ENCODE results near the gene APOL5.
"Not testable (repeated sequence)": the region's sequence is repeated elsewhere in the genome, so short reads cannot be mapped to it uniquely, and the experiment has no call there.

APOL5 gene

DNA sequence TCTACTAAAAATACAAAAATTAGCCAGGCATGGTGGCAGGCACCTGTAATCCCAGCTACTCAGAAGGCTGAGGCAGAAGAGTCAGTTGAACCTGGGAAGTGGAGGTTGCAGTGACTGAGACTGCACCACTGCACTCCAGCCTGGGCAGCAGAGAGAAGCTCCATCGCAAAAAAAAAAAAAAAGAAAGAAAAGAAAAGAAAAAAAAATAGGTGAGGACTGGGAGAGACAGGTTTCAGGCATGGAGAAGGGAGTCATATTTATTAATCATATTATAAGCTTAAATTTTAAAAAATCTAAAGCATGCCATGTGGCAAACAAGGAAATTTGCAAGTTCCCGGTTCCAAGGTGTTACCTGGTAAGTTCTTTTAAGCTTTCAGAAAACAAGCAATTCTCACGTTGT is at the start of gene APOL5:
TSS of gene APOL5 (plus strand) at position 301 of the 400 bp plus-strand sequence. CDS start at position 301, 0 bp downstream.
- no peak for DNase-seq (ENCODE audit: low spot score)

DNA sequence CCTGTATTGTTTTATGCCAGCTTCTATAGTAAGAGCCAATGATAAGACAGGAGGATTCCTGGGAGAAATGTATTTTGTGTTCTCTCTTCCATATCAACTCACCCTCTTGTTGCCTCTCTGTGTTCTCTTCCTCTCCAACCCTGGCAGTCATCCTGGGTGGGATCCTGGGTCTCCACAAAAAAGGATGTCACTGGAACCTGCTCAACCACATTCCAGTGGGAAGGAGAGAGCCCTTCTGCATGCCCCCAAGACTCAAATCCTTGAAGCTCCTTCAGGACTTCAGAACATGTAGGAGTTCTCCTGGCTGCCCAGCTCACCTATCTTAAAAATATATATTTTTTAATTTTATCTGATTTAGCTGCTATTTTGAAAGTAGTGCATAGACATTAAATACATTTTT is 43.3 kb upstream of the APOL5 start:
- DNase-seq (ENCODE audit: low spot score) = no peak

- not testable (repeated sequence) for DNase-seq (ENCODE audit: low spot score)
These were observed 41.6 kb upstream of the APOL5 start for GRCh38 chr22:35676065-35676464.

DNA sequence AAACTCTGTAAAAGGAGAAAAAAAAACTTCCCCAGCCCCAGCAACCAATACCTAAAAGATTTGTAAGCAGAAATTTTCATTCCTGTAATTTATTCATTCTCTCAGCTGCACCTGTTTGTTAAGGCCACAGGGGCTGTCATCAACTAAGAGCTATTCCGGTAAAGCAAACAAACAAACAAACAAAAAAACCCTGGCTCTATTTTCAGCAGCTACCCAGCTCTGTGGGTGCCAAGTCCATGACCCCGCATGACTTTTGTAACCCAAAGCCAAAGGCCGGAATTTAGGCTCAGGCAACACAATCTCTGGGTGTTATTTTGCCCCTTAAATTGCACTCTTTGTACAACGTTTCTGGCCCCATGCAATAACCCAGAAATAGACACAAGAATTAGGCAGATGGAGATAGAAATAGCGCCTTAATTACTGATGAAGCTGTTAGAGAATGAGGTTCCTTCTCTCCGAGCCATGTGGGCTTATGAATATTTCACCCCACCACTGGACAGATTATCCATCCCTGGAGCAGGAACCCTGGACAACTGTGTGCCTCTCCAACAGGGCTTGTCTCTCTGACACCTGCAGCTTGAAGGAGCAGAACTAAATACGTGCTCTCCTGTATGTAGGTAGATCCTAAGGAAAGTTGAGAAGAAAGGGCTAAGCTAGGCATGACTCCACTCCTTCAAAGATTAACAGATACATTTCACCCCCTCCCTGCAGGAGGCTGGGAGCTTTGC is 40.0 kb upstream of the APOL5 start:
- DNase-seq (ENCODE audit: low spot score) = no peak

GRCh38 chr22:35678836-35679235 is 38.8 kb upstream of the APOL5 start:
- no peak for DNase-seq (ENCODE audit: low spot score)

DNA sequence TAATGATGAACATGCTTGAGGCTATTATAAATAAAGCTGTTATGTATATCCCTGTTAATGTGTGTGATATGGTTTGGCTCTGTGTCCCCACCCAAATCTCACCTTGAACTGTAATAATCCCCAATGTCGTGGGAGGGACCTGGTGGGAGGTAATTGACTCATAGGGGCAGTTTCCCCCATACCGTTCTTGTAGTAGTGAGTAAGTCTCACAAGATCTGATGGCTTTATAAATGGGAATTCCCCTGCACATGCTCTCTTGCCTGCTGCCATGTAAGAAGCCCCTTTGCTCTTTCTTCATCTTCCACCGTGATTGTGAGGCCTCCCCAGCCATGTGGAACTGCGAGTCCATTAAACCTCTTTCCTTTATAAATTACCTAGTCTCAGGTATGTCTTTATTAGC is 38.2 kb upstream of the APOL5 start:
- not testable (repeated sequence) for DNase-seq (ENCODE audit: low spot score)

- DNase-seq (ENCODE audit: low spot score) = no peak
These were observed 36.1 kb upstream of the APOL5 start for GRCh38 chr22:35681454-35682052.

DNA sequence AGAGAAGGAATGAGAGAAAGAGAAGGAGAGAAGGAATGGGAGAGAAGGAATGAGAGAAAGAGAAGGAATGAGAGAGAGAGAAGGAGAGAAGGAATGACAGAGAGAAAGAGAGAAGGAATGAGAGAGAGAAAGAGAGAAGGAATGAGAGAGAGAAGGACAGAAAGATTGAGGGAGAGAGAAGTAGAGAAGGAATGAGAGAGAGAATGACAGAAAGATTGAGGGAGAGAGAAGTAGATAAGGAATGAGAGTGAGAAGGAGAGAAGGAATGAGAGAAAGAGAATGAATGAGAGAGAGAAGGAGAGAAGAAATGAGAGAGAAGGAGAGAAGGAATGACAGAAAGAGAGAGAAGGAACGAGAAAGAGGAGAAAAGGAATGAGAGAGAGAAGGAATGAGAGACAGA is 34.1 kb upstream of the APOL5 start:
- DNase-seq (ENCODE audit: low spot score) = no peak

DNA sequence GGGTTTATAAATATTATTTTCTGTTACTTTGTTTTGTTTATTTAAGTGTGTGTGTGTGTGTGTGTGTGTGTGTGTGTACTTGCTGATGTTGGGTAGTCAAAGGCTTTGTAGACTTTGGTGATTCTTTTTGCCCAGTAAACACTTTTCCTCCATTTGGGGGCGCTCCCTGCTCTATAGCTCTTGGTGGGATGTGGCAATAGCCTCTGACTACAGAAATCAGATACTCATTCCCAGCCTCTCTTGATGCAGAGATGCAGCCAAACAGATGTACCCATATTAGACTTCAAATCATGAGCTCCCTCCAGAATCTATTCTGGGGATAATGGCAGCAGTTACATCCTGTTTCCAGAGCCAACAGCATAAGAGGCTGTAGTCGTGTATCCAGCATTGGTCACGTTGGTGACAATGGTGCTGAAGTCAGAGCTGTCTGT is 33.4 kb upstream of the APOL5 start:
- no peak for DNase-seq (ENCODE audit: low spot score)

- no peak for DNase-seq (ENCODE audit: low spot score)
These were observed 32.9 kb upstream of the APOL5 start for GRCh38 chr22:35684732-35685131.

- no peak for DNase-seq (ENCODE audit: low spot score)
These were observed 31.9 kb upstream of the APOL5 start for GRCh38 chr22:35685731-35686130.

DNA sequence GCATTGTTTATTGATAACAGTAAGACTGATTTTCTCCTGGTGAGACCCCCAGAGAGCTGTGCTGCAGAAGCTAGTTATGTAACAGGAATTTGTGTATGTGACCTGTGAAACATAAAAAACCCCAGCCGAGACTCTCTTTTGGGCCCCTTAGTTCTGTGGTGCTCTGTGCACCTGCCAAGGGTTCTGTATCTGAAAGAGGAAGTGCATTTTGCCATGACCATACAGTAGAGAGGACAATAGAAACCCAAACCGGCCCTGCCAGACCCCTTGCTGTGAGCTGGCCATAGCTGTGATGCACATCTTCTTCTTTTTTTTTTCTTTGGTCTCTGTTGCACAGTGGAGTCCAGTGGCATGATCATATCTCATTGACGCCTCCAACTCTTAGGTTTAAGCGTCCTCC is 31.4 kb upstream of the APOL5 start:
- DNase-seq (ENCODE audit: low spot score) = no peak

- no peak for DNase-seq (ENCODE audit: low spot score)
These were observed 30.2 kb upstream of the APOL5 start for GRCh38 chr22:35687461-35687860.

DNA sequence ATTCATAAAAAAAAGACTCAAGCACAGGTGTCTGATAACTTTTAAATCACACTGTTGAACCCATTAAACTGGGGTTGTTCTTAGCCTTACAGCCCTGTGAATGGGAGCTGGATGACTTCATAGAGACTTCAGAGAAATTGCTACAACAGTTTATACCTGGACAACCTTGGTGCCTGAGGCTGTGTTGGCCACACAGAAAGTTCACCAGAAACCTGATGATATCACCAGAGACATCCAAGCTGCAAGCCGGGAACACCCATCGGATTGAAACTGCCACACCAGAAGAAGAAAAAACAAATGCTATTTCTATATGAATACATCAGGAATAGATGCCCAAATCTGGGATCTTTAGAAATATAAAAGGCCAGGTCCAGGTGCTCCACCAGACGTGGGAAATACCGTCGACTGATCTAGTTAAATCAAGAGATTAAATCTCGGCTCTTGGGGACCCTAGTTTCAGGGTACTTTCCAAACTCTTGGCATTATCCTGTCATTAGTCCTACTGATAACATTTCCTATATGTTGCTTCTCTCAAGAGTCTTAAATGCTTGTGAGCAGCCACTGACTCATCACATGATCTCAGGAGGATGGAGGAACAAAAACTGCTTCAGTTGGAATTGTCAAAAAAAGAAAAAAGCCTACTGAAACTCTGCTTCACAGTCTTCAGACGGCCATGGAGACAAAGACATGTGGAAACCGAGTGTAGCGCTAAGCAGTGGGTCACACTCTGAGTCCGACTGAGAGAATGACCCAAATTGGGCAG is 28.6 kb upstream of the APOL5 start:
- DNase-seq (ENCODE audit: low spot score) = no peak

- DNase-seq (ENCODE audit: low spot score) = no peak
These were observed 27.7 kb upstream of the APOL5 start for GRCh38 chr22:35690001-35690400.

DNA sequence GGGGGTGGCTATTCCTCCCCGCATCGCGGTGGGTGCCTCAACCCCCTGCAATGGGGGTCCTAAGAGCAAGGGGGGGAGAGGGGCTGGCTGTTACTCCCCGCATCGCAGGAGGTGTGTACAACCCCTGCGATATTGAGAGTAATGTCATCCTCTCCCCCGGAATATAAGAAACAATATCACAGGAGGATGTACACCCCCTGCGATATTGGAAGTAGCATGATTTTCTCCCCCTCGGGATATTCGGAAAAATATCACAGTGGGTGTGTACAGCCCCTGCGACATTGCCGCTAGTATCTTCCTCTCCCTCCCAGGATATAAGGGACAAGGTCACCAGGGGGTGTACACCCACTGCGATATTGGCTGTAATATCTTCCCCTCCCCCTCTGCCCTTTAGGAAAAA is 22.5 kb upstream of the APOL5 start:
- DNase-seq (ENCODE audit: low spot score) = no peak

- no peak for DNase-seq (ENCODE audit: low spot score)
These were observed 20.5 kb upstream of the APOL5 start for GRCh38 chr22:35697142-35697541.

GRCh38 chr22:35699852-35700251 is 17.8 kb upstream of the APOL5 start:
- DNase-seq (ENCODE audit: low spot score) = not testable (repeated sequence)

GRCh38 chr22:35703861-35704584 is 13.6 kb upstream of the APOL5 start:
- DNase-seq (ENCODE audit: low spot score) = no peak

DNA sequence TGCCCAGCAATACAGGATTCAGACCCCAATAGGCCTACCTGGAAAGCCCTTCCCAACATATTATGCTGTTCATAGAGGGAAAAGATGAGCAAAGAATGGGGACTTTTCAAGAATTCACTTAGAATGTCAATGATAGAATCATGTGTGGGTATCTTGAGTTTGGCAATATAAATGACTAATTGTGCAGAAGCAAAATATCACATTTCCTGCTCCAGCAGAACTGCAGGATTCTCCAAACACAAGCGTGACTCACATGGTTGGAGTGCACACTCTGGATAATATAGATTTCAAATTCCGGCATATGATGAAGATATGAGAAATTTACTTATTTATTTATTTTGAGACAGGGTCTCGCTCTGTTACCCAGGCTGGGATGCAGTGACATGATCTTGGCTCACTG is 12.5 kb upstream of the APOL5 start:
- DNase-seq (ENCODE audit: low spot score) = no peak

GRCh38 chr22:35708453-35708852 is 9.2 kb upstream of the APOL5 start:
- no peak for DNase-seq (ENCODE audit: low spot score)

GRCh38 chr22:35708917-35709316 is 8.8 kb upstream of the APOL5 start:
- DNase-seq (ENCODE audit: low spot score) = no peak

Data from hematopoietic multipotent progenitor cell treated with erythropoietin and hydrocortisone succinate and interleukin-3 and kit ligand, for 17 days (in vitro differentiated cells).